ENCODE measurements around the gene DNER. TPM values are rescaled to one million over a fixed set of nuclear protein-coding genes. Genes with fewer than 3 reads are reported as not detected.

Gene DNER
- total and polyA plus RNA-seq, 2 donors (not counting 3 experiments of a cell fraction or from before 2014, with no cell fraction given): 0.01 TPM; not detected in 1

GRCh38 chr2:229731916-229732315 lies 17.6 kb upstream of the DNER start:
- H2AFZ ChIP-seq (ENCODE audit: low read depth, low read length): no peak overlapping the region
- H3K27me3 ChIP-seq (ENCODE audit: control insufficient read depth in 2 of 2, insufficient read depth in 2 of 2, low read length in 2 of 2): peaks cover 0 to 3% of the 10 kb centered on the region in 2 experiments
- dilution Hi-C loops (cut with MboI; ENCODE audit: extremely low pct_ligation_motif_present, low sequenced_read_pairs): no loop called here
- ChIA-PET CTCF (no interaction called here), POLR2A (no interaction called here)
- H3K4me1 ChIP-seq (ENCODE audit: control insufficient read depth, extremely low read depth, insufficient read depth, low read length): no peaks in the 10 kb centered on the region
- H3K4me3 ChIP-seq (replicated peaks in 1 of 3; ENCODE audit: insufficient read depth in 1 of 3, low read depth in 1 of 3, low read length in 3 of 3): no peak overlapping the region
- DNase-seq (ENCODE audit: low read depth, low spot score) (no peak), FAIRE-seq (no peak)
- no peaks in the 10 kb centered on the region for H3K9me1 ChIP-seq (replicated peaks; ENCODE audit: control insufficient read depth, extremely low read depth, insufficient read depth, low read length)
- H3K4me2 ChIP-seq (ENCODE audit: insufficient read depth, low read length): no peak overlapping the region
- no peaks in the 10 kb centered on the region for H3K9me3 ChIP-seq (replicated peaks; ENCODE audit: control insufficient read depth, insufficient read depth, low read length)
- H3K27ac ChIP-seq (ENCODE audit: insufficient read depth, low read depth, low read length): no peak overlapping the region
- no peaks in the 10 kb centered on the region for H3K79me2 ChIP-seq (ENCODE audit: control insufficient read depth, insufficient read depth, low read length)
- no peak overlapping the region for H3K9ac ChIP-seq (replicated peaks; ENCODE audit: extremely low read depth, insufficient read depth, low read length)
- intact Hi-C loops (cut with micrococcal nuclease): no loop called here
- TF ChIP-seq MAX (IDR thresholded peaks at IDR 0.05; ENCODE audit: insufficient read depth, insufficient read length) (no peak), JUN (IDR thresholded peaks at IDR 0.05; ENCODE audit: borderline replicate concordance, insufficient read depth, insufficient read length, low read depth) (no peak)
- no peaks in the 10 kb centered on the region for H4K20me1 ChIP-seq (replicated peaks; ENCODE audit: control insufficient read depth, extremely low read depth, insufficient read depth, low read length)
- no TSS peak for BruUV-seq (replicated peaks)
- H3K36me3 ChIP-seq (ENCODE audit: control insufficient read depth in 2 of 2, extremely low read depth in 1 of 2, insufficient read depth in 2 of 2, low read length in 2 of 2): no peaks in the 10 kb centered on the region

- Histone ChIP-seq H3K4me3 (replicated peaks in 1 of 3; ENCODE audit: insufficient read depth in 1 of 3, low read depth in 1 of 3, low read length in 3 of 3) (no peak overlapping the region), H3K27ac (ENCODE audit: insufficient read depth, low read depth, low read length) (no peak overlapping the region), H3K79me2 (ENCODE audit: control insufficient read depth, insufficient read depth, low read length) (no peaks in the 10 kb centered on the region), H3K9me3 (replicated peaks; ENCODE audit: control insufficient read depth, insufficient read depth, low read length) (no peaks in the 10 kb centered on the region), H3K9ac (replicated peaks; ENCODE audit: extremely low read depth, insufficient read depth, low read length) (no peak overlapping the region), H3K27me3 (ENCODE audit: control insufficient read depth in 2 of 2, insufficient read depth in 2 of 2, low read length in 2 of 2) (peaks cover 0 to 3% of the 10 kb centered on the region in 2 experiments), H3K4me1 (ENCODE audit: control insufficient read depth, extremely low read depth, insufficient read depth, low read length) (no peaks in the 10 kb centered on the region), H3K4me2 (ENCODE audit: insufficient read depth, low read length) (no peak overlapping the region), H4K20me1 (replicated peaks; ENCODE audit: control insufficient read depth, extremely low read depth, insufficient read depth, low read length) (no peaks in the 10 kb centered on the region), H3K9me1 (replicated peaks; ENCODE audit: control insufficient read depth, extremely low read depth, insufficient read depth, low read length) (no peaks in the 10 kb centered on the region), H2AFZ (ENCODE audit: low read depth, low read length) (no peak overlapping the region), H3K36me3 (ENCODE audit: control insufficient read depth in 2 of 2, extremely low read depth in 1 of 2, insufficient read depth in 2 of 2, low read length in 2 of 2) (no peaks in the 10 kb centered on the region)
- POLR2A ChIA-PET: no interaction called here
- FAIRE-seq: no peak
- CTCF ChIA-PET: no interaction called here
- dilution Hi-C loops (cut with MboI; ENCODE audit: extremely low pct_ligation_motif_present, low sequenced_read_pairs) (no loop called here), intact Hi-C loops (cut with micrococcal nuclease) (no loop called here)
- DNase-seq (ENCODE audit: low read depth, low spot score): no peak
- no TSS peak for BruUV-seq (replicated peaks)
- TF ChIP-seq FOS (IDR thresholded peaks at IDR 0.05; ENCODE audit: borderline replicate concordance, insufficient read depth, low read length): no peak
- TF ChIP-seq, protein P1, sequence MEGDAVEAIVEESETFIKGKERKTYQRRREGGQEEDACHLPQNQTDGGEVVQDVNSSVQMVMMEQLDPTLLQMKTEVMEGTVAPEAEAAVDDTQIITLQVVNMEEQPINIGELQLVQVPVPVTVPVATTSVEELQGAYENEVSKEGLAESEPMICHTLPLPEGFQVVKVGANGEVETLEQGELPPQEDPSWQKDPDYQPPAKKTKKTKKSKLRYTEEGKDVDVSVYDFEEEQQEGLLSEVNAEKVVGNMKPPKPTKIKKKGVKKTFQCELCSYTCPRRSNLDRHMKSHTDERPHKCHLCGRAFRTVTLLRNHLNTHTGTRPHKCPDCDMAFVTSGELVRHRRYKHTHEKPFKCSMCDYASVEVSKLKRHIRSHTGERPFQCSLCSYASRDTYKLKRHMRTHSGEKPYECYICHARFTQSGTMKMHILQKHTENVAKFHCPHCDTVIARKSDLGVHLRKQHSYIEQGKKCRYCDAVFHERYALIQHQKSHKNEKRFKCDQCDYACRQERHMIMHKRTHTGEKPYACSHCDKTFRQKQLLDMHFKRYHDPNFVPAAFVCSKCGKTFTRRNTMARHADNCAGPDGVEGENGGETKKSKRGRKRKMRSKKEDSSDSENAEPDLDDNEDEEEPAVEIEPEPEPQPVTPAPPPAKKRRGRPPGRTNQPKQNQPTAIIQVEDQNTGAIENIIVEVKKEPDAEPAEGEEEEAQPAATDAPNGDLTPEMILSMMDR (IDR thresholded peaks at IDR 0.05; ENCODE audit: extremely low read depth in 1 of 2, insufficient read depth in 1 of 2, low read depth in 1 of 2, low read length in 2 of 2): no peak
- no peak for TF ChIP-seq MYC (IDR thresholded peaks at IDR 0.05; ENCODE audit: low read depth, low read length)
- no peak for TF ChIP-seq JUN (IDR thresholded peaks at IDR 0.05; ENCODE audit: borderline replicate concordance, insufficient read depth, insufficient read length, low read depth)
- no peak for TF ChIP-seq EZH2 (IDR thresholded peaks at IDR 0.05; ENCODE audit: borderline replicate concordance, low read depth, low read length, severe bottlenecking)
- no peak for TF ChIP-seq POLR2AphosphoS5 (IDR thresholded peaks at IDR 0.05; ENCODE audit: insufficient read depth, low read depth, low read length)
- no peak for TF ChIP-seq GATA2 (IDR thresholded peaks at IDR 0.05; ENCODE audit: insufficient read depth, insufficient read length, low read depth, low read length)
- TF ChIP-seq MAX (IDR thresholded peaks at IDR 0.05; ENCODE audit: insufficient read depth, insufficient read length): no peak
- no peak for TF ChIP-seq POLR2A (IDR thresholded peaks at IDR 0.05; ENCODE audit: low read depth, low read length)
Observed at GRCh38 chr2:229731363-229731762, 17.0 kb upstream of the DNER start.
